ENCODE results near the gene C2orf42.
"Not testable (repeated sequence)": the region's sequence is repeated elsewhere in the genome, so short reads cannot be mapped to it uniquely, and the experiment has no call there.

The C2orf42 gene

GRCh38 chr2:70169654-70170245 lies 21.1 kb downstream of the C2orf42 start:
- DNase-seq (ENCODE audit: low spot score): not testable (repeated sequence)

- no peak for DNase-seq (ENCODE audit: low spot score)
Measured at GRCh38 chr2:70161069-70161534, 29.7 kb downstream of the C2orf42 start.

- DNase-seq (ENCODE audit: low spot score): no peak
Measured at GRCh38 chr2:70160545-70160944, 30.3 kb downstream of the C2orf42 start.

- DNase-seq (ENCODE audit: low spot score): not testable (repeated sequence)
Measured at GRCh38 chr2:70149130-70149686, 41.6 kb downstream of the C2orf42 start.

- not testable (repeated sequence) for DNase-seq (ENCODE audit: low spot score)
Measured at GRCh38 chr2:70148211-70148760, 42.5 kb downstream of the C2orf42 start.

- DNase-seq (ENCODE audit: low spot score): no peak
Measured at GRCh38 chr2:70145851-70146739, 44.7 kb downstream of the C2orf42 start.

- DNase-seq (ENCODE audit: low spot score): no peak
Measured at GRCh38 chr2:70145144-70145490, 45.7 kb downstream of the C2orf42 start.

GRCh38 chr2:70144443-70145143 lies 46.2 kb downstream of the C2orf42 start:
- no peak for DNase-seq (ENCODE audit: low spot score)

- no peak for DNase-seq (ENCODE audit: low spot score)
Measured at GRCh38 chr2:70143314-70144150, 47.3 kb downstream of the C2orf42 start.

GRCh38 chr2:70142590-70143313 lies 48.1 kb downstream of the C2orf42 start:
- peak; percentile 95 for DNase-seq (ENCODE audit: low spot score)

GRCh38 chr2:70141902-70142589 lies 48.8 kb downstream of the C2orf42 start:
- DNase-seq (ENCODE audit: low spot score): no peak

GRCh38 chr2:70141212-70141901 lies 49.5 kb downstream of the C2orf42 start:
- no peak for DNase-seq (ENCODE audit: low spot score)

GRCh38 chr2:70140791-70141211 lies 50.0 kb downstream of the C2orf42 start:
- DNase-seq (ENCODE audit: low spot score): peak; percentile 38

- DNase-seq (ENCODE audit: low spot score): not testable (repeated sequence)
Measured at GRCh38 chr2:70134323-70134983, 56.4 kb downstream of the C2orf42 start.

- DNase-seq (ENCODE audit: low spot score): no peak
Measured at GRCh38 chr2:70133491-70134322, 57.1 kb downstream of the C2orf42 start.

GRCh38 chr2:70133127-70133452 lies 57.7 kb downstream of the C2orf42 start:
- DNase-seq (ENCODE audit: low spot score): no peak

- DNase-seq (ENCODE audit: low spot score): peak; percentile 87
Measured at GRCh38 chr2:70132244-70133126, 58.3 kb downstream of the C2orf42 start.

Data from globus pallidus (tissue), 1 donor.